ENCODE measurements around the gene TRIO.

The TRIO gene

DNA sequence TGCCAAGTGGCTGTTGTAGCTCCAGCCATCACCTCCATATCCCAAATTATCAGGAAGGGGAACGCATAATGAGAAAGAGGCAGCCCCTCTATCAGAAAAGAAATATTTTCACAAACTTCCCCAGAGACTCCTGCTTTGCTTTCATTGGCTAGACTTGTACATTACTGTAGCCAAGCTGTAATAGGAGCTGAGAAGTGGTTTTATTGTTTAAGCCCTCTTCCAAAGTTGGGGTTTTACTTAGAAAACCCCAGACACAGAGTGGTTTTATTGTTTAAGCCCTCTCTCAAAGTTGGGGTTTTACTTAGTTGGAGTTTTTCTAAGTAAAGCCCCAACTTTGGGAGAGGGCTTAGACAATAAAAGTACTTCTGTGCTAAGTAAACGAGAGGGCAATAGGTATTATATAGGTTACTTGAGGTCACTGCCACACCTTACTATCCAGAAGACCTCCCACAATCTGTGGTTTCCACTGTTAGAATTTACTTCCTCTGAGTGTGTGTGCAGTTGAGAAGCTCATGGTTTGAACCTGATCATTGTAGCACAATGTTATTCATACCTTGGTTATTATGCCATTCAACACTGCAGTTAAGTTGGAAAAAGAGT lies 222.8 kb downstream of the TRIO start:
- Histone ChIP-seq H3K79me2 (no peaks in the 10 kb centered on the region), H3K36me3 (ENCODE audit: control insufficient read depth, insufficient read depth, low read length) (no peaks in the 10 kb centered on the region), H3K27ac (no peak overlapping the region), H3K27me3 (ENCODE audit: control insufficient read depth, insufficient read depth, low read length) (no peaks in the 10 kb centered on the region), H3K4me1 (no peaks in the 10 kb centered on the region), H3K4me3 (ENCODE audit: low read depth, low read length) (no peak overlapping the region), H3K4me2 (ENCODE audit: low read length) (no peak overlapping the region), H3K9ac (no peak overlapping the region), H3K9me3 (ENCODE audit: control insufficient read depth, low read length) (no peaks in the 10 kb centered on the region), H2AFZ (no peak overlapping the region)
- TF ChIP-seq, protein P1, sequence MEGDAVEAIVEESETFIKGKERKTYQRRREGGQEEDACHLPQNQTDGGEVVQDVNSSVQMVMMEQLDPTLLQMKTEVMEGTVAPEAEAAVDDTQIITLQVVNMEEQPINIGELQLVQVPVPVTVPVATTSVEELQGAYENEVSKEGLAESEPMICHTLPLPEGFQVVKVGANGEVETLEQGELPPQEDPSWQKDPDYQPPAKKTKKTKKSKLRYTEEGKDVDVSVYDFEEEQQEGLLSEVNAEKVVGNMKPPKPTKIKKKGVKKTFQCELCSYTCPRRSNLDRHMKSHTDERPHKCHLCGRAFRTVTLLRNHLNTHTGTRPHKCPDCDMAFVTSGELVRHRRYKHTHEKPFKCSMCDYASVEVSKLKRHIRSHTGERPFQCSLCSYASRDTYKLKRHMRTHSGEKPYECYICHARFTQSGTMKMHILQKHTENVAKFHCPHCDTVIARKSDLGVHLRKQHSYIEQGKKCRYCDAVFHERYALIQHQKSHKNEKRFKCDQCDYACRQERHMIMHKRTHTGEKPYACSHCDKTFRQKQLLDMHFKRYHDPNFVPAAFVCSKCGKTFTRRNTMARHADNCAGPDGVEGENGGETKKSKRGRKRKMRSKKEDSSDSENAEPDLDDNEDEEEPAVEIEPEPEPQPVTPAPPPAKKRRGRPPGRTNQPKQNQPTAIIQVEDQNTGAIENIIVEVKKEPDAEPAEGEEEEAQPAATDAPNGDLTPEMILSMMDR (IDR thresholded peaks at IDR 0.05), result no peak

DNA sequence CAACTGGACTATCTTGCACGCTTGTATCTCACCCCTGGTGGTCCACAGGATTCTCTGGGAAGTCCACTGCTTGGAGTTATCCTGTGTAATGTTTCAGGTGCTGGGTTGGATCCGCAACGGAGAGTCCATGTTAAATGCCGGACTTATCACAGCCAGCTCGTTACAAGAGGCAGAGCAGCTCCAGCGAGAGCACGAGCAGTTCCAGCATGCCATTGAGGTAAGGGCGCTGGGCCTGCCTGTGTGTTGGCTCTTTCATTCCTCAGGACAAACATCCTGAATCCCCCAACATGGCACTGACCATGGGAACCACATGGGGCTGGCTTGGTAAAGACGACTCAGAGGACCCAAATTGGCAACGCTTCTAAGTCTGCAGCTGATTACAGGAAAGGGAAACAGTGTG lies 223.6 kb downstream of the TRIO start:
- TF ChIP-seq, protein P1 (IDR thresholded peaks at IDR 0.05), result no peak
- Histone ChIP-seq H3K27ac (no peak overlapping the region), H3K4me1 (no peaks in the 10 kb centered on the region), H3K36me3 (ENCODE audit: control insufficient read depth, insufficient read depth, low read length) (no peaks in the 10 kb centered on the region), H3K9me3 (ENCODE audit: control insufficient read depth, low read length) (no peaks in the 10 kb centered on the region), H3K9ac (no peak overlapping the region), H3K27me3 (ENCODE audit: control insufficient read depth, insufficient read depth, low read length) (no peaks in the 10 kb centered on the region), H3K4me2 (ENCODE audit: low read length) (no peak overlapping the region), H2AFZ (no peak overlapping the region), H3K4me3 (ENCODE audit: low read depth, low read length) (no peak overlapping the region), H3K79me2 (no peaks in the 10 kb centered on the region)

DNA sequence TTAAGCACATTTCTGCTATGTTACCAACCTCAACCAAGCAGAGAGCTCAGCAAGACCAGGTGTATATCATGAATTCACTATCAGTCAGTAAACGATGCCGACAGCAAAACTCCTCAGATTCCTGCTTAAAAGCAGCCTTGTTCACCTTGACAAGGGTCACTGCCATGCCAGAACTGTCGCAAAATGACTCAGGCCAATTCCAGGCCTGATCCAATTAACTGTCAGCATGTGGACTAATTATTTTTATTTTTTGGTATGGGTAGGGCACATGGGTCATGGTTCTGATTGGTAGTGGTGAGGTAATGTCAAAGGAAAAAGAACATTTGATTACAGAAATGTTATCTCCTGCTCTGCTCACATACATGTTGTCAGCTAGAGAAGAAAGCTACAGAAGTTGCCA lies 224.2 kb downstream of the TRIO start:
- H3K79me2 ChIP-seq, result no peaks in the 10 kb centered on the region

DNA sequence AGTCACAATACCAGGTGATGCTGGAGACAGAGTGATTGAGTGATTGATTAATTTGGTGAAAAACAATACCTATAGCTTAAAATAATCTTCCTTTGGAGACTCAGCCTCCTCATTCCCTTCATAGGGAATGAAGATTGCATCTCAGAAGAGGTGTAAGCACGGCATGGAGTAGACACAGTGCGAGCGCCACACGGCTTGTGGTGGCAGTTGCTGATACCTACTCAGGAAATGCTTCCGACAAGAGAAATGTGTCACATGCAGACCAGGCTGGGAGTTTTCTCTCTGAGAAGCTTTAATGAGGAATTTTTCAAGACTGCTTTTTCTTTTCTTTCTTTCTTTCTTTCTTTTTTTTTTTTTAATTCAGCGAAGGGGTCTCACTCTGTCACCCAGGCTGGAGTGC lies 226.6 kb downstream of the TRIO start:
- no peak overlapping the region for H3K27ac ChIP-seq
- H3K9ac ChIP-seq, result no peak overlapping the region
- H3K4me3 ChIP-seq (ENCODE audit: low read depth, low read length), result no peak overlapping the region
- no peaks in the 10 kb centered on the region for H3K4me1 ChIP-seq
- no peak overlapping the region for H3K4me2 ChIP-seq (ENCODE audit: low read length)
- no peaks in the 10 kb centered on the region for H3K27me3 ChIP-seq (ENCODE audit: control insufficient read depth, insufficient read depth, low read length)
- no peaks in the 10 kb centered on the region for H3K36me3 ChIP-seq (ENCODE audit: control insufficient read depth, insufficient read depth, low read length)
- no peak overlapping the region for H2AFZ ChIP-seq
- H3K79me2 ChIP-seq, result no peaks in the 10 kb centered on the region
- H3K9me3 ChIP-seq (ENCODE audit: control insufficient read depth, low read length), result no peaks in the 10 kb centered on the region
- TF ChIP-seq, protein P1 (IDR thresholded peaks at IDR 0.05), result no peak

More for the DNA sequence above, 224.2 kb downstream of the TRIO start:
- no peak overlapping the region for H3K4me2 ChIP-seq (ENCODE audit: low read length)
- no peaks in the 10 kb centered on the region for H3K9me3 ChIP-seq (ENCODE audit: control insufficient read depth, low read length)
- H3K4me1 ChIP-seq, result no peaks in the 10 kb centered on the region
- H3K9ac ChIP-seq, result no peak overlapping the region
- TF ChIP-seq, protein P1 (IDR thresholded peaks at IDR 0.05), result no peak
- no peaks in the 10 kb centered on the region for H3K36me3 ChIP-seq (ENCODE audit: control insufficient read depth, insufficient read depth, low read length)
- H2AFZ ChIP-seq, result no peak overlapping the region
- H3K4me3 ChIP-seq (ENCODE audit: low read depth, low read length), result no peak overlapping the region
- no peak overlapping the region for H3K27ac ChIP-seq
- no peaks in the 10 kb centered on the region for H3K27me3 ChIP-seq (ENCODE audit: control insufficient read depth, insufficient read depth, low read length)

DNA sequence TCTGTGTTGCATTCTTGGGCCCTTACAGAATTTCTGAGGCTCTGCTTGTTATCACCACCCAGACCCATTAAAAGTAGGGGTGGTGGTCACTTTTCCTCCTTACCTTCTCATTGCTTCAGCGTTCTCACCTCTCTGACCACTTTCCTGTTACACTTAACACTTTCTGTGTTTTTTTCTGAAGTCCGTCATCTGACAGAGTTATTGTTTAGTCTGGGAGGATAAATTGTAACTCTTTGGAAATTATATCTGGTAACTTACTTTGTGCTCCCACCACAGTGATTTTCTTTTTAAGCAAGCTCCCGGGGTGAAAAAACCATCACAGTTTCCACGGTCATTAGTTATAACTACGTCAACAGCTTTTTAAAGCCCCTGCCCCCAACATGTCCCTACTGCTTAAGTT lies 227.2 kb downstream of the TRIO start:
- Histone ChIP-seq H3K36me3 (ENCODE audit: control insufficient read depth, insufficient read depth, low read length) (no peaks in the 10 kb centered on the region), H3K27ac (no peak overlapping the region), H3K9me3 (ENCODE audit: control insufficient read depth, low read length) (no peaks in the 10 kb centered on the region), H2AFZ (no peak overlapping the region), H3K9ac (no peak overlapping the region), H3K4me2 (ENCODE audit: low read length) (no peak overlapping the region), H3K4me3 (ENCODE audit: low read depth, low read length) (no peak overlapping the region), H3K4me1 (no peaks in the 10 kb centered on the region), H3K79me2 (no peaks in the 10 kb centered on the region), H3K27me3 (ENCODE audit: control insufficient read depth, insufficient read depth, low read length) (no peaks in the 10 kb centered on the region)
- TF ChIP-seq, protein P1 (IDR thresholded peaks at IDR 0.05), result no peak
